H9 (cell line): ENCODE results near the gene DAB1. TPM values are rescaled to one million over a fixed set of nuclear protein-coding genes. Genes with fewer than 3 reads are reported as not detected.
A peak's percentile ranks its signal among the peaks of the same experiment; 100 is the strongest.

ENCODE experiments used
- DNase-seq: peaks from one replicate; pipeline ENCODE4 v3.0.0-alpha.2; 2017
- H2AFZ ChIP-seq: one replicate; pipeline ENCODE4 v1.6.1; 2013; ENCODE audit warnings: mild to moderate bottlenecking, low read length, control low read depth, moderate library complexity
- H2AK5ac ChIP-seq: 2 replicates; pipeline ENCODE4 v1.6.1; 2013; ENCODE audit warnings: low read length, control low read depth, mixed read lengths; ENCODE audit not compliant: insufficient read length
- H2BK120ac ChIP-seq: one replicate; pipeline ENCODE4 v1.6.1; 2013; ENCODE audit warnings: low read depth, mild to moderate bottlenecking, low read length, control low read depth, inconsistent platforms; ENCODE audit not compliant: poor library complexity, severe bottlenecking
- H2BK12ac ChIP-seq: 2 replicates; pipeline ENCODE4 v1.6.1; 2013; ENCODE audit warnings: low read length, control low read depth, mixed read lengths, low read depth; ENCODE audit not compliant: insufficient read length
- H2BK15ac ChIP-seq: 2 replicates; pipeline ENCODE4 v1.6.1; 2013; ENCODE audit warnings: low read depth, low read length, control low read depth
- H2BK20ac ChIP-seq: one replicate; pipeline ENCODE4 v1.6.1; 2013; ENCODE audit warnings: low read depth, mild to moderate bottlenecking, low read length, control low read depth, inconsistent platforms; ENCODE audit not compliant: poor library complexity, severe bottlenecking
- H2BK5ac ChIP-seq: 2 replicates; pipeline ENCODE4 v1.6.1; 2013; ENCODE audit warnings: low read length, control low read depth, mixed read lengths; ENCODE audit not compliant: insufficient read length
- H3K14ac ChIP-seq: 2 replicates; pipeline ENCODE4 v1.6.1; 2013; ENCODE audit warnings: low read length, control low read depth; ENCODE audit not compliant: insufficient read depth
- H3K18ac ChIP-seq: 2 replicates; pipeline ENCODE4 v1.6.1; 2013; ENCODE audit warnings: low read depth, mild to moderate bottlenecking, mixed read lengths, low read length, control low read depth; ENCODE audit not compliant: insufficient read length
- H3K23ac ChIP-seq: 2 replicates; pipeline ENCODE4 v1.6.1; 2013; ENCODE audit warnings: low read length, control low read depth, mixed read lengths, low read depth; ENCODE audit not compliant: insufficient read length
- H3K23me2 ChIP-seq: 2 replicates; pipeline ENCODE4 v1.6.1; 2013; ENCODE audit warnings: low read depth, mild to moderate bottlenecking, mixed read lengths, low read length, control low read depth; ENCODE audit not compliant: insufficient read length, poor library complexity, severe bottlenecking
- H3K27ac ChIP-seq: 2 replicates; pipeline ENCODE4 v1.5.1; 2013; ENCODE audit warnings: low read length, control low read depth, mixed read lengths, low read depth; ENCODE audit not compliant: insufficient read length
- H3K27me3 ChIP-seq: 2 replicates; pipeline ENCODE4 v1.6.1; 2013; ENCODE audit warnings: low read length, control low read depth, inconsistent platforms; ENCODE audit not compliant: insufficient read depth
- H3K4ac ChIP-seq: 2 replicates; pipeline ENCODE4 v1.6.1; 2013; ENCODE audit warnings: low read depth, mild to moderate bottlenecking, control low read depth, inconsistent platforms, low read length, moderate library complexity
- H3K4me1 ChIP-seq: 2 replicates; pipeline ENCODE4 v1.6.1; 2013; ENCODE audit warnings: low read length, control low read depth, inconsistent platforms; ENCODE audit not compliant: insufficient read depth
- H3K4me2 ChIP-seq: 2 replicates; pipeline ENCODE4 v1.6.1; 2013; ENCODE audit warnings: low read length, control low read depth, mixed read lengths; ENCODE audit not compliant: insufficient read length, insufficient read depth
- H3K56ac ChIP-seq: 2 replicates; pipeline ENCODE4 v1.6.1; 2013; ENCODE audit warnings: low read depth, mild to moderate bottlenecking, mixed read lengths, low read length, control low read depth; ENCODE audit not compliant: insufficient read length
- H3K79me1 ChIP-seq: 2 replicates; pipeline ENCODE4 v1.6.1; 2013; ENCODE audit warnings: low read depth, mild to moderate bottlenecking, moderate library complexity, low read length, control low read depth, inconsistent platforms; ENCODE audit not compliant: insufficient read depth, poor library complexity, severe bottlenecking
- H3K79me2 ChIP-seq: 2 replicates; pipeline ENCODE4 v1.6.1; 2013; ENCODE audit warnings: low read length, control low read depth, inconsistent platforms; ENCODE audit not compliant: insufficient read depth
- H3K9ac ChIP-seq: 2 replicates; pipeline ENCODE4 v1.6.1; 2013; ENCODE audit warnings: low read length, control low read depth, mixed read lengths; ENCODE audit not compliant: insufficient read length; ENCODE audit errors: extremely low read depth
- H3K9me3 ChIP-seq: one replicate; pipeline ENCODE4 v1.6.1; 2013; ENCODE audit warnings: low read depth, low read length, inconsistent platforms; ENCODE audit not compliant: control insufficient read depth
- H3T11ph ChIP-seq: one replicate; pipeline ENCODE4 v1.6.1; 2013; ENCODE audit warnings: mild to moderate bottlenecking, low read length, control low read depth, inconsistent platforms
- H4K20me1 ChIP-seq: one replicate; pipeline ENCODE4 v1.6.1; 2013; ENCODE audit not compliant: control insufficient read depth, insufficient read length, insufficient read depth
- H4K5ac ChIP-seq: 2 replicates; pipeline ENCODE4 v1.6.1; 2013; ENCODE audit warnings: low read depth, mild to moderate bottlenecking, mixed read lengths, low read length, control low read depth; ENCODE audit not compliant: insufficient read length
- H4K8ac ChIP-seq: replicated peaks from 2 replicates; pipeline ENCODE4 v1.6.1; 2013; ENCODE audit warnings: low read length, control low read depth, mixed read lengths, low read depth; ENCODE audit not compliant: insufficient read length
- H4K91ac ChIP-seq: 2 replicates; pipeline ENCODE4 v1.6.1; 2013; ENCODE audit warnings: low read depth, mild to moderate bottlenecking, moderate library complexity, mixed read lengths, low read length, control low read depth; ENCODE audit not compliant: insufficient read length
- H3K27ac Mint-ChIP-seq, 3 experiments: 2 replicates in 2 of 3; 3 replicates in 1 of 3; pipeline ENCODE4 v1.8.0; 2020 to 2021; ENCODE audit warnings: mixed read lengths in 3 of 3, mild to moderate bottlenecking in 1 of 3, moderate library complexity in 1 of 3
- H3K27me3 Mint-ChIP-seq: 2 replicates; pipeline ENCODE4 v1.8.0; 2021; ENCODE audit warnings: low read depth, mild to moderate bottlenecking, moderate library complexity, mixed read lengths
- H3K36me3 Mint-ChIP-seq, 3 experiments: 2 replicates in 2 of 3; 3 replicates in 1 of 3; pipeline ENCODE4 v1.8.0; 2020 to 2021; ENCODE audit warnings: low read depth in 3 of 3, mixed read lengths in 3 of 3; ENCODE audit not compliant: insufficient read depth in 1 of 3
- H3K4me1 Mint-ChIP-seq, 2 experiments: 2 replicates each; pipeline ENCODE4 v1.8.0; 2020; ENCODE audit warnings: mixed read lengths in 2 of 2
- H3K4me3 Mint-ChIP-seq, 2 experiments: 2 replicates in 1 of 2; 3 replicates in 1 of 2; pipeline ENCODE4 v1.8.0; 2020 to 2021; ENCODE audit warnings: mild to moderate bottlenecking in 2 of 2, mixed read lengths in 2 of 2, moderate library complexity in 1 of 2
- H3K9me3 Mint-ChIP-seq, 2 experiments: 2 replicates in 1 of 2; 3 replicates in 1 of 2; pipeline ENCODE4 v1.8.0; 2020; ENCODE audit warnings: mild to moderate bottlenecking in 2 of 2, mixed read lengths in 2 of 2, moderate library complexity in 1 of 2
- WGBS: extraction: QIAGEN DNeasy Blood & Tissue Kit; methylation state at CpG from one replicate; pipeline ENCODE4 v1.1.7; 2013; ENCODE audit warnings: missing lambda C conversion rate, low lambda C conversion rate, mixed read lengths; ENCODE audit not compliant: insufficient read length; ENCODE audit errors: extremely low coverage; 5-methylcytosine and 5-hydroxymethylcytosine counted together
- total RNA-seq: library from RNA; stranded (reverse); gene quantifications from 2 replicates; pipeline ENCODE4 v1.2.1, GENCODE V29; 2021
- TF ChIP-seq, protein P1 (sequence below): fragments of 200-600 bp; sonication (generic); conservative IDR thresholded peaks from 3 replicates; pipeline ENCODE4 v1.8.0; 2021; ENCODE audit warnings: antibody characterized with exemption, mild to moderate bottlenecking

Gene DAB1
- total RNA-seq, 1 experiment from 2014 or later, result 9.3 TPM

DNA sequence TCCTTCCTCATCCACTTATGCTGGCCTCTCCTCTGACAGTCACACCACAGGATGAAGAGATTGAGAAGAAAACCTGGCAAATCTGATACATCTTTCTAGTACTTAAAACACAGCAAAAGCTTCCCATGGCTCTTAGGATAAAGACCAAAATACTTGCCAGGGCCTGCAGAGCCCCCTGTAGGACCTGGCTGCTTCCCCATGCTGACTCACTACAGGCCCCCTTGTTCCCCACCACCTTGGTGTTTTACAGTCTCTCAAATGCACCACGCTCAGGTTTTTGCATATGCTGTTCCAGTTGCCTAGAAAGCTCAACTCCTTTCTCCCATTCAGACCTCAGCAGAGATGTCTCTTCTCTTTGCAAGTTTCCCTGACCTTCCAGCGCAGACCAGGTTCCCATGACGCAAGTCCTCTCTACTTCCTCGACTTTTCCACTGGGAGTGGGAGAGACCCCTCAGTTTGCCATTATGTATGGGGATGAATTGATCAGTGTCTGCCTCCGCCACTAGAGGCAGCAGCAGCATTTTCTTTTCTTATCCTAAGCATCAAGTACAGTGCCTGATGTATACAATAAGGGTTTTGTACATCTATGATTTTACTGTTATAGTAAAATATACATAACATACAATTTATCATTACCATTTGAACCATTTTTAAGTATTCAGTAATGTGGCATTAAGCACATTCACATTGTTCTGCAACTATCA lies 344.3 kb downstream of the DAB1 start:
- Histone ChIP-seq H4K91ac (no peak overlapping the region), H3K56ac (no peak overlapping the region), H3K79me2 (no peaks in the 10 kb centered on the region), H2BK5ac (no peak overlapping the region), H3K9me3 (no peaks in the 10 kb centered on the region), H3K18ac (no peak overlapping the region), H3K79me1 (no peaks in the 10 kb centered on the region), H3K9ac (no peak overlapping the region), H3K27ac (no peak overlapping the region), H2BK12ac (no peak overlapping the region), H3K27me3 (no peaks in the 10 kb centered on the region), H2AK5ac (no peak overlapping the region), H2BK20ac (no peak overlapping the region), H2BK15ac (no peak overlapping the region), H4K5ac (no peak overlapping the region), H2AFZ (no peak overlapping the region), H3K4me2 (no peak overlapping the region), H2BK120ac (no peak overlapping the region), H3K23me2 (no peaks in the 10 kb centered on the region), H4K8ac (no peak overlapping the region), H3K23ac (no peak overlapping the region), H3K4ac (no peak overlapping the region), H3T11ph (no peak overlapping the region), H3K14ac (no peak overlapping the region), H3K4me1 (no peaks in the 10 kb centered on the region), H4K20me1 (no peaks in the 10 kb centered on the region)
- no CpG with 5 or more reads among the region's 5 CpGs for WGBS
- peaks cover 1% of the 10 kb centered on the region; the same call in 1 of the 2 replicates for H3K27me3 Mint-ChIP-seq
- peak; percentile 43 for DNase-seq
- no peaks in the 10 kb centered on the region for H3K36me3 Mint-ChIP-seq
- peaks cover 2 to 3% of the 10 kb centered on the region in 2 experiments; a peak in 2 of 4 replicates for H3K4me1 Mint-ChIP-seq
- peak overlapping the region in 1 of 3 experiments; percentile 43; a peak in 1 of 7 replicates for H3K27ac Mint-ChIP-seq
- TF ChIP-seq, protein P1, sequence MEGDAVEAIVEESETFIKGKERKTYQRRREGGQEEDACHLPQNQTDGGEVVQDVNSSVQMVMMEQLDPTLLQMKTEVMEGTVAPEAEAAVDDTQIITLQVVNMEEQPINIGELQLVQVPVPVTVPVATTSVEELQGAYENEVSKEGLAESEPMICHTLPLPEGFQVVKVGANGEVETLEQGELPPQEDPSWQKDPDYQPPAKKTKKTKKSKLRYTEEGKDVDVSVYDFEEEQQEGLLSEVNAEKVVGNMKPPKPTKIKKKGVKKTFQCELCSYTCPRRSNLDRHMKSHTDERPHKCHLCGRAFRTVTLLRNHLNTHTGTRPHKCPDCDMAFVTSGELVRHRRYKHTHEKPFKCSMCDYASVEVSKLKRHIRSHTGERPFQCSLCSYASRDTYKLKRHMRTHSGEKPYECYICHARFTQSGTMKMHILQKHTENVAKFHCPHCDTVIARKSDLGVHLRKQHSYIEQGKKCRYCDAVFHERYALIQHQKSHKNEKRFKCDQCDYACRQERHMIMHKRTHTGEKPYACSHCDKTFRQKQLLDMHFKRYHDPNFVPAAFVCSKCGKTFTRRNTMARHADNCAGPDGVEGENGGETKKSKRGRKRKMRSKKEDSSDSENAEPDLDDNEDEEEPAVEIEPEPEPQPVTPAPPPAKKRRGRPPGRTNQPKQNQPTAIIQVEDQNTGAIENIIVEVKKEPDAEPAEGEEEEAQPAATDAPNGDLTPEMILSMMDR, result peak; percentile 74
- H3K4me3 Mint-ChIP-seq, result no peak overlapping the region; a peak in 1 of 5 replicates
- peaks cover 0 to 3% of the 10 kb centered on the region in 2 experiments; a peak in 1 of 5 replicates for H3K9me3 Mint-ChIP-seq
